Heart left ventricle (tissue), 16 donors: ENCODE results near the gene CAPN14. TPM values are rescaled to one million over a fixed set of nuclear protein-coding genes. Genes with fewer than 3 reads are reported as not detected.

ENCODE experiments used
- ATAC-seq, 4 donors: fragments of 200-7000 bp; cut with Tn5 transposase; one replicate each; pipeline ENCODE4 v1.9.1; 2020 to 2022; ENCODE audit warnings: moderate library complexity in 4 of 4, mild to moderate bottlenecking in 3 of 4, moderate number of reproducible peaks in 1 of 4
- DNase-seq, 5 donors: peaks; one replicate each; pipeline ENCODE4 v3.0.0-alpha.2; 2020
- H3K27ac ChIP-seq, 12 donors: fragments of 200-600 bp; sonication (generic) in 4 of 12; one replicate each; pipeline versions ENCODE4 v1.5.0 to v1.8.0; 2016 to 2022; ENCODE audit warnings: mild to moderate bottlenecking in 2 of 12
- H3K27me3 ChIP-seq, 9 donors: fragments of 200-600 bp; sonication (generic) in 2 of 9; one replicate each; pipeline versions ENCODE4 v1.5.1 to v1.8.0; 2016 to 2022; ENCODE audit warnings: mild to moderate bottlenecking in 3 of 9
- H3K36me3 ChIP-seq, 9 donors: fragments of 200-600 bp; sonication (generic) in 2 of 9; one replicate each; pipeline versions ENCODE4 v1.5.0 to v1.8.0; 2018 to 2022; ENCODE audit warnings: mild to moderate bottlenecking in 2 of 9
- H3K4me1 ChIP-seq, 12 donors: fragments of 200-600 bp; sonication (generic) in 4 of 12; one replicate each; pipeline versions ENCODE4 v1.5.0 to v1.8.0; 2016 to 2022; ENCODE audit warnings: mild to moderate bottlenecking in 3 of 12
- H3K4me3 ChIP-seq, 12 donors: fragments of 200-600 bp; sonication (generic) in 4 of 12; one replicate each; pipeline versions ENCODE4 v1.5.0 to v1.8.0; 2017 to 2022; ENCODE audit warnings: mild to moderate bottlenecking in 9 of 12, moderate library complexity in 4 of 12
- H3K9me3 ChIP-seq, 12 donors: fragments of 200-600 bp; sonication (generic) in 4 of 12; one replicate each; pipeline versions ENCODE4 v1.5.0 to v1.8.0; 2016 to 2022; ENCODE audit warnings: mild to moderate bottlenecking in 1 of 12
- CTCF ChIP-seq, 12 donors: fragments of 200-600 bp; sonication (generic) in 4 of 12; IDR thresholded peaks; one replicate each; pipeline versions ENCODE4 v1.5.0 to v1.8.0; 2018 to 2022; ENCODE audit warnings: antibody characterized with exemption in 12 of 12, mild to moderate bottlenecking in 5 of 12
- POLR2A ChIP-seq, 2 donors: fragments of 450-650 bp; IDR thresholded peaks; one replicate each; pipeline ENCODE4 v1.6.1; 2017; ENCODE audit warnings: antibody characterized with exemption in 2 of 2, mild to moderate bottlenecking in 2 of 2, moderate library complexity in 2 of 2
- WGBS, 4 donors: extraction: QIAGEN DNeasy Blood & Tissue Kit in 2 of 4; methylation state at CpG; one replicate each; pipeline versions ENCODE4 v1.1.5 to v1.1.7; 2013 to 2018; 5-methylcytosine and 5-hydroxymethylcytosine counted together
- intact Hi-C, 10 donors: fragments of 100-400 bp; cut with DNase I; formaldehyde crosslinking; loops; one replicate each; pipeline versions ENCODE4 v1.11.1 to v1.14.2; 2022
- polyA plus RNA-seq, 2 donors: library from polyadenylated mRNA; stranded (reverse); fragments of 200-250 nt; gene quantifications; one replicate each; pipeline ENCODE4 v1.2.3, GENCODE V29; 2013
- total RNA-seq, 9 donors: library from RNA; depleted of rRNA in 2 of 9; stranded (reverse); fragments of >200 nt in 2 of 9; fragmentation: NEBNext Ultra II Directional in 3 of 9; extraction: Animal tissue kit (Norgen Biotek cat#: 25700) in 3 of 9; gene quantifications; one replicate each; pipeline versions ENCODE4 v1.1.0 to v1.2.4, GENCODE V29; 2016 to 2023
- donor health status: ischemic (EF 13 %, LVEDD 7.1; RV severe dilation, severe dysfunction).
- donor health status: healthy with polysubstance abuse.
- donor health status: DM: no; HTN: yes; CAD: no.
- donor health status: DM: no; HTN: no; CAD: no.
- donor health status: ischemic (EF 25% LVEDD 6.9; RV normal size, moderate dysfunction).
- donor health status: ischemic (EF 25% LVEDD 5.7; RV mildly dilated, moderate dysfunction).
- donor health status: healthy.
- donor health status: DM: yes; HTN: yes; CAD: no.
- donor health status: ischemic (EF 35%, LVEDD 5.7; RV mildly dilated, moderate dysfunction).
- donor health status: nonischemic (EF 11% LVEDD 7.7; RV severe dilation, severe dysfunction).
- donor health status: DM: yes; HTN: yes; CAD: no.
- donor health status: PGD.
- donor health status: ischemic (EF 29% LVEDD 5.4; RV normal size, mild dysfunction).
- donor health status: nonischemic (EF 23%, LVEDD 6.1; RV moderate dilation, normal function).

CAPN14 gene
- total and polyA plus RNA-seq, 11 donors: 0.04 to 0.44 (median 0.17) TPM

GRCh38 chr2:31166925-31167324 lies 50.4 kb downstream of the CAPN14 start:
- Histone ChIP-seq H3K9me3 (no peaks in the 10 kb centered on the region), H3K27ac (no peak overlapping the region), H3K27me3 (peaks cover 0 to 4% (median 0%) of the 10 kb centered on the region in 9 donors), H3K36me3 (no peaks in the 10 kb centered on the region), H3K4me3 (no peak overlapping the region), H3K4me1 (no peaks in the 10 kb centered on the region)
- DNase-seq: no peak
- no peak for ATAC-seq
- intact Hi-C loops: loop anchor here in 2 of 10 donors (10.0 kb wide), 2 partner anchors 168 to 1002 kb away; no protein-coding TSS in a partner anchor
- TF ChIP-seq POLR2A (IDR thresholded peaks at IDR 0.05): no peak
- no peak for TF ChIP-seq CTCF (IDR thresholded peaks at IDR 0.05)
- WGBS, 4 donors: 69 to 100% (median 81%) methylated on average over 1 of the region's 1 CpG

GRCh38 chr2:31163011-31163539 lies 54.2 kb downstream of the CAPN14 start:
- DNase-seq (no peak), ATAC-seq (no peak)
- Histone ChIP-seq H3K4me3 (no peak overlapping the region), H3K4me1 (no peaks in the 10 kb centered on the region), H3K9me3 (no peaks in the 10 kb centered on the region), H3K27me3 (peaks cover 0 to 4% (median 0%) of the 10 kb centered on the region in 9 donors), H3K36me3 (no peaks in the 10 kb centered on the region), H3K27ac (no peak overlapping the region)
- TF ChIP-seq POLR2A (IDR thresholded peaks at IDR 0.05): no peak
- TF ChIP-seq CTCF (IDR thresholded peaks at IDR 0.05): no peak
- WGBS, 4 donors: 64 to 69% (median 67%) methylated on average over 6 of the region's 6 CpGs
- intact Hi-C loops: loop anchor here in 2 of 10 donors (10.0 kb wide), 2 partner anchors 172 to 998 kb away; no protein-coding TSS in a partner anchor

- no peak for DNase-seq
- H3K4me3 ChIP-seq: no peak overlapping the region
- TF ChIP-seq CTCF (IDR thresholded peaks at IDR 0.05) (no peak), POLR2A (IDR thresholded peaks at IDR 0.05) (no peak)
- ATAC-seq: no peak
- intact Hi-C loops: loop anchor here in 2 of 10 donors (10.0 kb wide), 2 partner anchors 173 to 997 kb away; no protein-coding TSS in a partner anchor
- peaks cover 0 to 4% (median 0%) of the 10 kb centered on the region in 9 donors for H3K27me3 ChIP-seq
- no peak overlapping the region for H3K27ac ChIP-seq
- no peaks in the 10 kb centered on the region for H3K9me3 ChIP-seq
- H3K36me3 ChIP-seq: no peaks in the 10 kb centered on the region
- 88 to 93% (median 91%) methylated on average over 6 of the region's 6 CpGs for WGBS, 4 donors
- no peaks in the 10 kb centered on the region for H3K4me1 ChIP-seq
Measured at GRCh38 chr2:31161637-31162036, 55.7 kb downstream of the CAPN14 start.

GRCh38 chr2:31151501-31151900 lies 65.8 kb downstream of the CAPN14 start:
- Histone ChIP-seq H3K36me3 (no peaks in the 10 kb centered on the region), H3K4me3 (no peak overlapping the region), H3K4me1 (no peaks in the 10 kb centered on the region), H3K27ac (no peak overlapping the region), H3K27me3 (no peaks in the 10 kb centered on the region), H3K9me3 (no peaks in the 10 kb centered on the region)
- DNase-seq (no peak), ATAC-seq (no peak)
- 62 to 79% (median 75%) methylated on average over 6 of the region's 6 CpGs for WGBS, 4 donors
- TF ChIP-seq CTCF (IDR thresholded peaks at IDR 0.05) (no peak), POLR2A (IDR thresholded peaks at IDR 0.05) (no peak)
- intact Hi-C loops: loop anchor here in 1 of 10 donors (5.0 kb wide), 1 partner anchor 181 kb away; no protein-coding TSS in a partner anchor
